Activated naive CD8-positive, alpha-beta T cell (primary cell): ENCODE results near the gene FCN1.

Experiments
- H3K27ac Mint-ChIP-seq: one replicate; pipeline ENCODE4 v1.8.0; 2021; ENCODE audit warnings: mixed read lengths
- H3K27me3 Mint-ChIP-seq: one replicate; pipeline ENCODE4 v1.8.0; 2021; ENCODE audit warnings: mixed read lengths
- H3K36me3 Mint-ChIP-seq: one replicate; pipeline ENCODE4 v1.8.0; 2021; ENCODE audit warnings: mixed read lengths
- H3K4me1 Mint-ChIP-seq: one replicate; pipeline ENCODE4 v1.8.0; 2021; ENCODE audit warnings: low read depth, mixed read lengths
- H3K4me3 Mint-ChIP-seq: one replicate; pipeline ENCODE4 v1.8.0; 2021; ENCODE audit warnings: mild to moderate bottlenecking, mixed read lengths
- H3K9me3 Mint-ChIP-seq: one replicate; pipeline ENCODE4 v1.8.0; 2021; ENCODE audit warnings: low read depth, mixed read lengths

The FCN1 gene

DNA sequence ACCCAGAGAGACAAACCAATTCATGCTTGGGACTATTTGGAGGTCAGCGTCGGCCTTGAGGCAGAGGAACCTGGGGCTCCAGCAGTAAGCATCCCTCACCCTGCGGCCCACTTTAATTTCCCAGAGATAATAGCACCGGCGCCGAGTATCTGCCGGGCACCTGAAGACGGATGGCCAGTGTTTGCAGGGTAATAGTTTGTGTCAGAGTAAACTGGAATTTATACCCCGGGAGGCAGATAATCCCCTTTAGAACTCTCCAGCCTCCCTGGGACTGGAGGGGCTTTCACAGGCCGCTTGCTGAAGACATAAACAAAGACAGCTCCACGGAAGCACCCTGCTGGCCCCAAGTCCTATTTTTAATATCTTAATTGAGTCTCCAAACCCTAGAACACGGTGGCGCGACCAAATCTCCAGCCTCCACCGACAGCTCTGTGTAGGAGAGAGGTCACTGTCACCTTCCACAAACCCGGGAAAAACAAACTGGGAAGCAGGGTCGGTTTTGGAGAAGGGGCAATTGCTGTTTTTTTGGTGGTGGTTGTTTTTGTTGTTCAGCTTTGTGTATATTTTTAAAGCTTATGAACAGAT is 17.4 kb upstream of the FCN1 start:
- Mint-ChIP-seq H3K36me3 (no peaks in the 10 kb centered on the region), H3K9me3 (no peaks in the 10 kb centered on the region), H3K27me3 (peaks cover 10% of the 10 kb centered on the region), H3K27ac (no peak overlapping the region), H3K4me1 (no peaks in the 10 kb centered on the region), H3K4me3 (no peak overlapping the region)

DNA sequence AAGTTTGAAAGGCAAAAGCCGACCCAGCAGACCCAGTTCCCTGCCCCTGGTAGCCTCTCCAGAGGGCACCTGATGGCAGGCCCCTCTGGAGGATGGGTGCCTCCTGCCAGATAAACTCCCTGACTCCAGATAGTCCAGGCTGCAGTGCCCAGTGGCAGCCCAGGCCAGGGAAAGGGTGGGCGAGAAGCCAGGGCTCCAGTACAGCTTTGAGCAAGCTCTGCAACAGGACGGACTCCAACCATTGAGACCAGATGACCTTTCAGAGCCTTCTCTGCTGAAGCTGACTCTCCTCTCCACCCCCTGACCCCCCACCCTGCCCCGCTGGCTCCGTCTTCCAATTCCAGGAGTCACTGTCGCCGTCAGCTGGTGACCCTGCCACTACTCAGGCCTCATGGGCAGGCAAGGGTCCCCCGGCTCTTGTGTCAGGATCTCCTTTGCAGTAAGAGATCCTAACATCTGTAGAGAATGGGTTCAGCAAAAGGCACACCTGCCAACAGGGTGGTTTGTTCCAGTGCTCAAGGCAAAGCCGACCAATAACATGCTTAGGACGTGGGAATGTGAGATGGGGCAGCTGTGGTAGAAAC is 15.5 kb upstream of the FCN1 start:
- Mint-ChIP-seq H3K27me3 (peaks cover 14% of the 10 kb centered on the region), H3K9me3 (no peaks in the 10 kb centered on the region), H3K27ac (no peak overlapping the region), H3K36me3 (no peaks in the 10 kb centered on the region), H3K4me1 (no peaks in the 10 kb centered on the region), H3K4me3 (no peak overlapping the region)

DNA sequence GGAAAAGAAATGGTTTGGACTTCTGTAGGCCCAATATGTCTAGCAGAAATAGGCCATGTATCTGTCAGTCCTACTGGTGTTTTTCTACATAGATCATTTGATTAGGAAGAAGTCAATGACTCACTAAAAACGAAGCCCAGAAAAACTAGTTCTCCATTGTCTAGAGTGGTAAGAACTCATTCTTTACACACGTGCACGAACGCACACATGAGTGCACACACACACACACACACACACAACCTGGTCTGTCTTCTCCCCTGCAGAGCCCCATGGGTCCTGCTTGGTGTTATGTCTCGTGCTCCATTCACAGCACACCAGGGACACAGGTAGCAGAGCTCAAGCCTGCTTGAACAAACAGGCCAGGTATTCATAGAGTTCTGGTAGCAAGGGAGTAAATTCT is 14.9 kb upstream of the FCN1 start:
- Mint-ChIP-seq H3K4me1 (no peaks in the 10 kb centered on the region), H3K9me3 (no peaks in the 10 kb centered on the region), H3K4me3 (no peak overlapping the region), H3K27me3 (peaks cover 14% of the 10 kb centered on the region), H3K27ac (no peak overlapping the region), H3K36me3 (no peaks in the 10 kb centered on the region)

DNA sequence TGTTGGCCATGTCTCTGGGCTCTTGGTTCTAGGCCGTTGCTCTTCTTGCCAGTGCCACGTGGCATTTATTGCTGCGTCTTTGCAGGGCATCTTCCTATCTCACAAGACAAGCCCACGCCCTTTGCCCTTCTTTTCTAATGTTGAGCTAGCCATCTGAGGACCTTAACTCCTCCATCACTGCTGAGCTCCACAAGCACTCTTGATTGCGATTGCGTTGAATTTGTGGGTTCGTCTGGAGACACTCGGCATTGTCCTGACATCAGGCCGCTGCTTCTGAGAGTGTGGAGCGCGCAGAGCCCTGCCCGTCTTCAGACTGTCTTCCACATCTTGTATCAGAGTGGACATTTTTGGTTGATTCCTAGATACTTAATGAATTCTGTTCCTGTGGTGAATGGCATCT is 14.5 kb upstream of the FCN1 start:
- H3K9me3 Mint-ChIP-seq: no peaks in the 10 kb centered on the region
- H3K27ac Mint-ChIP-seq: no peak overlapping the region
- no peak overlapping the region for H3K4me3 Mint-ChIP-seq
- H3K4me1 Mint-ChIP-seq: no peaks in the 10 kb centered on the region
- peaks cover 14% of the 10 kb centered on the region for H3K27me3 Mint-ChIP-seq
- H3K36me3 Mint-ChIP-seq: no peaks in the 10 kb centered on the region

DNA sequence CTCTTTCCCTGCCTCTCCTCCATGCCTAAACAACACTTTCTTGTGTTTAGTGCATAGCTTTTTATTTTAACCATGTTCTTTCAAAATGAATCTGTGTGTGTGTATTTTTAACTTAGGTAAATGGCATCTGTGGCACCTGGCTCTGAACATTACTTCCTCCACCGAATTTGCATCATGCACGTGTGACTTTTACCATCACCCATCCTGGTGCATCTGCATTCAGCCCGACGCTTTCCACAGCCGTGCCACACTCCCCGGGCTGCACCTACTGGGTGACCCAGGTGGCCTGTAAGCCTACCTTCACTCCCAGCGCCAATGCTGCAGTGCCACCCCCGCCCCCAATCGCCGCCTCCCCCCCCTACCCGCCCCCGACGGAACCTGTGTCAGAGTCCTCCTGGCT is 12.7 kb upstream of the FCN1 start:
- H3K27me3 Mint-ChIP-seq: peaks cover 14% of the 10 kb centered on the region
- H3K4me1 Mint-ChIP-seq: no peaks in the 10 kb centered on the region
- no peak overlapping the region for H3K4me3 Mint-ChIP-seq

DNA sequence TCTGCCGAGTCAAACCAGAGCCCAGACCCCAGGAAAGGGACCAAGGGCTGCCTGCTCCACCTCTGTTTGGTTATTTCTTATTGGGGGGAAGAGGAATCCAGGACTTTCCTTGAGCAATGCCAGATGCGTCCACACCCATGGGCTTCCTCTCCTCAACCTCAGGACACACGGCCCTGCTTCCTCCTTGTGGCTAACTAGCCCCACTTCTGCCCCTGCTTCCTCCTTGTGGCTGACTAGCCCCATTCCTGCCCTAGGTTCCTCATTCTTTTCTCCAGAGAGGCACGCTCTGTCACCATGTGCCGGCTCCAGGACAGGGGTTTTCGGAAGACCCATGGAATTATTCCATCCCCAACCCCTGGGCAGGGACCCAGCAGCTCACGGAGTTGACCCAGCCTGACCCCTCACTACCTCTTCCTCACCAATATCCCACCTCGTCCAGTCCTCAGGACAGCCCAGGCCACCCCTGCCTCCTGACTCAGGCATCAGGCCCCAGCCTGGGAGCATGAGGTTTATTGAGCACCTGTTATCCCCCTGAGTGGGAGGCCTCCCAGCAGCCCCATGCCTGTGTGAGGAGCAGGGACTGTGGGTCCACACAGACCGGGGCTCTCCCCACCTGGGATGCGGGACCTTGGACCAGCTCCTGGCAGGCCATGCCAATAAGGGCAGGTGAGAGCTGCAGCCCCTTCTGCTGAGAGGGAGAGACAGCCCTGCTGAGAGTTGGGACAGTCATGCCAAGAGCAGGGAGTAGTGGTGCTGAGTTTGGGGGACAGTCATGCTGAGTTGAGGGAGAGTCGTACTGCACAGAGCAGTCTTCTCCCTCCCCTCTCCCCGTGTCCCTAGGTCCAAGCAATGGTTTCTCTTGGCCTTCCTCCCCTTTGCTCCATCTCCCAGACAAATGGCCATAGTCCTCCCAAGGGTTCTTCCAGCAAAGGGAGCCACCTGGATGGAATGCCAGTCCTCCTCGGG is 11.8 kb upstream of the FCN1 start:
- Mint-ChIP-seq H3K9me3 (no peaks in the 10 kb centered on the region), H3K36me3 (no peaks in the 10 kb centered on the region), H3K4me1 (no peaks in the 10 kb centered on the region), H3K4me3 (no peak overlapping the region), H3K27ac (no peak overlapping the region), H3K27me3 (peaks cover 14% of the 10 kb centered on the region)

More for the DNA sequence above, 12.7 kb upstream of the FCN1 start:
- H3K9me3 Mint-ChIP-seq: no peaks in the 10 kb centered on the region
- H3K27ac Mint-ChIP-seq: no peak overlapping the region
- no peaks in the 10 kb centered on the region for H3K36me3 Mint-ChIP-seq

DNA sequence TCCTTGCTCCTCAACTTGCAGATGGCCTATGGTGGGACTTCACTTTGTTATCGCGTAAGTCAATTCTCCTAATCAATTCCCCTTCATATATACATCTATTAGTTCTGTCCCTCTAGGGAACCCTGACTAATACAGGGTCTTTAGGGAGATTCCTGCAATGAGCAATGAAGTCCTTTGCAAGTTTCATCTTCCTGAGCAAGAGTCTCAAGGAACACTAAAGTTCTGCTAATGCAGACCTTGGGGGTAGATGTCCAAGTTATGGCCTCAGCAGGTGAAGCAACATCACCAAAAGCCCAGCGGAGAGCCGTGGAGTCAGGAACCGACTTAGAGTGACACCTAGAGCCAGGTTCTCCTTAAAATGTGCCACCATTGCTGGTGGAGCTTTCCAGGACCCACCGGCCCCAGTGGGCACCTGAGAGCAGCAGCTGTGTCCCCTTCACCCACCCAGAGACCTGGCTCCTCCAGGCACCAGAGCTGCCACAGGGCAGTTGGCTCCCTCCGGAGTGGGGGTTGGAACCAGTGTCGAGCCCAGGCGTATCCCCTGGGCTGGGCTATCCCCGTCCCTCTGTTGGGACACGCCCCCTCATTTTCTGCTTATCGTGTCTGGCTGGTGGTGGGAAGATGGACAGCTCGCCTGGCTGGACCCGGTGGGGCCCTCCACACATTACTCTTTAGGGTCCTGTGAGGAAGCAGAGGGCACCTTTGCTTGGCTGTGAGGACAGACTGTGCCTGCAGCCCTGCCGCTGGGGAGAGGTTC is 10.9 kb upstream of the FCN1 start:
- H3K4me1 Mint-ChIP-seq: no peaks in the 10 kb centered on the region
- H3K4me3 Mint-ChIP-seq: no peak overlapping the region
- no peaks in the 10 kb centered on the region for H3K9me3 Mint-ChIP-seq
- H3K27ac Mint-ChIP-seq: no peak overlapping the region
- peaks cover 14% of the 10 kb centered on the region for H3K27me3 Mint-ChIP-seq
- H3K36me3 Mint-ChIP-seq: no peaks in the 10 kb centered on the region

DNA sequence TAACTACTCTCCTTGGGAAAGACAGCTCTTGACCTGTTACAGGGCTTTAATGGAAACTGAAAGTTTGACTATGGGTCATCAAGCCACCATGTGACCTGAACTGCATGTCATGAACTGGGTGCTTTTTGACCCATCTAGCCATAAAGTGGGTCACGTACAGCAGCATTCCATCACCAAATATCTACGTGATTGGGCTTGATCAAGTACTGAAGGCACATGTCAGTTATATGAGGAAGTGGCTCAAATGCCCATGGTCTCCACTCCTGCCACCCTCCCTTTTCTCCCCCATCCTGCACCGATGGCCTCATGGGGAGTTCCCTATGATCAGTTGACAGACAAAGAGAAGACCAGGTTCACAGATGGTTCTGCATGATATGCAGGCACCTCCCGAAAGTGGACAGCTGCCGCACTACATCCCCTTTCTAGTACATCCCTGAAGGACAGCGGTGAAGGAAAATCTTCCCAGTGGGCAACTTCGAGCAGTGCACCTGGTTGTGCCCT is 7.3 kb upstream of the FCN1 start:
- Mint-ChIP-seq H3K9me3 (no peaks in the 10 kb centered on the region), H3K27ac (no peak overlapping the region), H3K36me3 (no peaks in the 10 kb centered on the region), H3K27me3 (peaks cover 4% of the 10 kb centered on the region), H3K4me3 (no peak overlapping the region), H3K4me1 (no peaks in the 10 kb centered on the region)

DNA sequence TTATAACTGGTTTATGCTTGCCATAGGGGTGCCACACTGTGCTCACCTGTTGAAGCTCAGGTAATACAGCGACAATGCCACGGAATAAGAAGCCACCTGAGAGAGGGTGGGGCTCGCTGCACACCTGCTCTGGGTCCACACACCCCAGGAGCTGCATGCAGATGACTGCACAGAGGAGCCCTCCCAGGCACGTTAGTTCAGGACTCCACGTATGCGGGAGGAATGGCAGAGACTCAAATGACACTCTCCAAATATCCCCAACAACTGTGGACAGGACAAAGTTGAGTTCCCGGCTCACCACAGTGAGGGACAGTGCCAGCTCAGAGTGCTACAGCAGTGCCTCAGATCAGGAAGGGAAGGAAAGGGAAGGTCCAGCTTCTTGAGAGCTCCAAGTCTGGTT is 5.8 kb upstream of the FCN1 start:
- Mint-ChIP-seq H3K27ac (no peak overlapping the region), H3K4me3 (no peak overlapping the region), H3K36me3 (no peaks in the 10 kb centered on the region), H3K9me3 (peaks cover 10% of the 10 kb centered on the region), H3K27me3 (peaks cover 3% of the 10 kb centered on the region), H3K4me1 (no peaks in the 10 kb centered on the region)

DNA sequence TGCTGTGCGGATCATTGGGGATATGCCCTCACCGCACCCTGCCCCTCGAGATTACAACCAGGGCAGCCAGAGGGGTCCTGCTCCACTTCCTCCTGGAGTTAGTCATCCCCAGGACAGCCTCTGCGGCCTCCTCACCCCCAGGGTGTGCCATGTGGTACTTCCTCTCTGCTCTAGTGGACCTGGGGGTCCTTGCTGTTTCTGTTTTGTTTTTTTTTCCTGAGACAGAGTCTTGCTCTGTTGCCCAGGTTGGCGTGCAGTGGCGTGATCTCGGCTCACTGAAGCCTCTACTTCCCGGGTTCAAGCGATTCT is 5.2 kb upstream of the FCN1 start:
- no peak overlapping the region for H3K4me3 Mint-ChIP-seq
- peaks cover 3% of the 10 kb centered on the region for H3K27me3 Mint-ChIP-seq
- peaks cover 10% of the 10 kb centered on the region for H3K9me3 Mint-ChIP-seq
- H3K4me1 Mint-ChIP-seq: no peaks in the 10 kb centered on the region
- no peak overlapping the region for H3K27ac Mint-ChIP-seq
- no peaks in the 10 kb centered on the region for H3K36me3 Mint-ChIP-seq

DNA sequence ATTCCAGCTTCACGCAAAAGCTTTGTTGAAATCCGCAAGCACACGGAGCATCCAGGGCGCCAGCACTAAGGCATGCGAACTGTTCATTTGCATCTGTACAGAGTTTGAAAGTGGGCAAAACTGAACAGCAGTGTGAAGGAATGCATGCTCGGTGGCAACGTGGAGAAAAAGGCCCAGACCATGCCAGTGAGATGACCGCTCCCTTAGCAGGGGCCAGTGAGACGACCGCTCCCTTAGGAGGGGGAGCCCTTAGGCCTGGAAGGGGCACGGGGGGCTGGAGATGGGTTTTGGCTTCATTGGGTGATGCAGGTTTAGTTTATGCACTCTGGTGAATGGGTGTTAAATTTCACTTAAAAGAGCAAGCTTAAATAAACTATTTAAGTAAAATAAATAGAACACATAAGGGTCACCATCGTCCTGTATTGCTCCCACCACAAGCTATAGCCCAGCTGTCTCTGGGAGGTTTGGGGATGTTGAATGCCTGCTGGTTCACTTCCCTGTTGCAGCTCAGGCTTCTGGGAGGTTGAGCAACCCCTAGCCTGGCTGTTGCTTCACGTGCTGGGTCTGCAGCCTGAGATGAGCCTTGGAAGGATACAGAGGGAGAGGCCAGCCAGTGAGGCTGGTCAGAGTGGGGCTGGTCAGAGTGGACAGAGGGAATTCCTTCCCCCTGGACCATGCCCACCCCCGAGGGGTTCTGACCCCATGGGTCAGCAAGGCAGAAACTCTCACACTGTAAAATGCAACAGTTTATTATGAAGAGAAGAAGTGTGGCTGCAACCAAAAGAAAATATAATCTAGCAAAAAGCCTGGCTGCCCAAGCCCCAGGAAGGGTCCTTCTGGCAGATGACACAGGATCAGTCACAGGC is 4.6 kb upstream of the FCN1 start:
- Mint-ChIP-seq H3K4me3 (no peak overlapping the region), H3K9me3 (peaks cover 10% of the 10 kb centered on the region), H3K36me3 (no peaks in the 10 kb centered on the region), H3K4me1 (no peaks in the 10 kb centered on the region), H3K27ac (no peak overlapping the region), H3K27me3 (peaks cover 3% of the 10 kb centered on the region)

DNA sequence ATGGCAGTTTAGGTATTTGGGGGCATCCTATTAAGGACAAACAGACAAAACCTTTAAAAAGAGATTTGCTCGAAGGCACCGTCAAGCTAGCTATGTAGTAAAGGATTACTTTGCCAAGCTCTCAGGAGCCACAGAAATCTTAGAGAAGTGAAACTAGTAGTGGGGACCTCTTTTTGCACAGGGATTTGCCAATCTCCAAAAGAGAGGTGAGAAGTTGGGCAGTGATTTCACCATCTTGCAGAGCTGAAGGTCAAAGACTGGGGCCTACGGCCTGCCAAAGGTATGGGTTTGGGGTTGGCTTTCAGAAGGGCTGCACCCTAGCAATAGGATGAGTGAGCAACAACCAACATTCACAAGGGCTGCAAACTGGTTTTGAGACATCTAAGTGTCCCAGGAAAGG is 1.6 kb upstream of the FCN1 start:
- Mint-ChIP-seq H3K27ac (no peak overlapping the region), H3K4me1 (no peaks in the 10 kb centered on the region), H3K36me3 (no peaks in the 10 kb centered on the region), H3K9me3 (peaks cover 10% of the 10 kb centered on the region), H3K4me3 (no peak overlapping the region), H3K27me3 (peaks cover 5% of the 10 kb centered on the region)

DNA sequence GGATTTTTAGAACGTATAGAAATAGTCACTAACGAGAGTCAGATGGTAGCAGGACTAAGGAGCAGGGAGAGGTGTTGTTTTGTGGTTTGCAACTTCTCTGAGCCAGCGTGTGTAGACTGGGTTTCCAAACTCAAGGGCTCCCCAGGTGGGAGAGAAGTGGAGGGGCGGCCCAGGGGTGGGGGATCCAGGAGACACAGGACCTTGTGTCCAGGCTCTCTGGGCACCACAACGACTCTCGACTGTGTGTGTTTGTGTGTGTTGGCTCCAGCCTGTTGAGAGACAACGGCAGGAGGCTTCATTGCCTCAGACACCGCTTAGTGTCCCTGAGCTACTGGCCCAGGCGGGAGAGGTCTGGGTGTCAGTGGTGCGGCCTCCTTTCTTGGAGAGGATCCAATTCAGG is 934 bp upstream of the FCN1 start:
- H3K36me3 Mint-ChIP-seq: no peaks in the 10 kb centered on the region
- H3K27me3 Mint-ChIP-seq: peaks cover 5% of the 10 kb centered on the region
- H3K27ac Mint-ChIP-seq: no peak overlapping the region
- H3K4me3 Mint-ChIP-seq: no peak overlapping the region
- H3K9me3 Mint-ChIP-seq: peaks cover 10% of the 10 kb centered on the region
- H3K4me1 Mint-ChIP-seq: no peaks in the 10 kb centered on the region

DNA sequence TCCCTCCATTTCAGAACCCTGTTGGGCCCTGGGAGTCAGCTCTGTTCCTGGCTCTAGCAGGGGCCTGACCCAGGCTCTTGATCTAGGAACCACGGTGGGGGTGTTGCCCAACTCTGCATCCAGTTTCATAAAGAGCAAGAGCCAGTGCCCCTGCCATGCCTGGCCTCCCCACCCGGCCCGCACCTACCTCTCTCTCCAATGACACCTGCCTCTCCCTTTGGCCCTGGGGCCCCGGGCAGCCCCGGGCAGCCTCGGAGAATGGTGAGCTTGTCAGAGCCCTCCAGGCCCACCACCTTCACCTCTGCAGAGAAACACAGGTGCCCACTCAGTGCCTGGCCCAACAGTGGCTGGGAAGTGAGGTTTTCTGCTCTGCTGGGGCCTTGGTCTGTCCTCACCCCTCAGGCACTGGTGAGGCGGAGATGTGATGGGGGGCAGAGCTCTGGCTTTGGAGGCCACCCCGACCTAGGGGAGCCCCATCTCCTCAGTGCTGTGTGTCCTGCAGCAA is 1.5 kb downstream of the FCN1 start:
- Mint-ChIP-seq H3K9me3 (peaks cover 10% of the 10 kb centered on the region), H3K27me3 (peaks cover 6% of the 10 kb centered on the region), H3K36me3 (no peaks in the 10 kb centered on the region), H3K4me3 (no peak overlapping the region), H3K27ac (no peak overlapping the region), H3K4me1 (no peaks in the 10 kb centered on the region)
